AG04450 (cell line): ENCODE measurements around the gene RFT1. TPM values are rescaled to one million over a fixed set of nuclear protein-coding genes. Genes with fewer than 3 reads are reported as not detected.
A peak's percentile ranks its signal among the peaks of the same experiment; 100 is the strongest.

Source experiments
- CTCF ChIA-PET: fragments of 300-600, 350-600 bp; formaldehyde crosslinking; extraction: SDS; loops from one replicate; lab custom pipeline; 2022; ENCODE audit warnings: antibody characterized with exemption, inconsistent platforms; lab: Charles Lee
- POLR2A ChIA-PET: fragments of 350-600 bp; formaldehyde crosslinking; extraction: SDS; loops from one replicate; lab custom pipeline; 2021; ENCODE audit warnings: antibody characterized with exemption, inconsistent platforms; lab: Yijun Ruan, JAX
- DNase-seq: peaks from one replicate; pipeline ENCODE4 v3.0.0-alpha.2; 2011; ENCODE audit warnings: low read depth, low spot score
- H3K27ac ChIP-seq: one replicate; pipeline ENCODE4 v1.5.1; 2012; ENCODE audit warnings: low read depth, low read length, control low read depth
- H3K27me3 ChIP-seq: one replicate; pipeline ENCODE4 v1.6.0; 2012; ENCODE audit warnings: low read length; ENCODE audit not compliant: control insufficient read depth, insufficient read depth
- H3K4me3 ChIP-seq: 2 replicates; pipeline ENCODE4 v1.5.1; 2011; ENCODE audit warnings: mild to moderate bottlenecking, low read depth, low read length, control low read depth
- H3K9me3 ChIP-seq: 2 replicates; pipeline ENCODE4 v1.5.1; 2012; ENCODE audit warnings: low read length; ENCODE audit not compliant: control insufficient read depth, insufficient read depth
- polyA plus RNA-seq: library from polyadenylated mRNA; depleted of rRNA; stranded (reverse); fragments of >200 nt; gene quantifications from 2 replicates; pipeline ENCODE4 v1.2.3, GENCODE V29; 2011
- TF ChIP-seq, protein P1 (sequence below): IDR thresholded peaks from 2 replicates; pipeline ENCODE4 v1.5.1; 2011; ENCODE audit warnings: low read depth, low read length, control low read depth, inconsistent platforms

Gene RFT1
- polyA plus RNA-seq, 1 experiment: 26.4 TPM

DNA sequence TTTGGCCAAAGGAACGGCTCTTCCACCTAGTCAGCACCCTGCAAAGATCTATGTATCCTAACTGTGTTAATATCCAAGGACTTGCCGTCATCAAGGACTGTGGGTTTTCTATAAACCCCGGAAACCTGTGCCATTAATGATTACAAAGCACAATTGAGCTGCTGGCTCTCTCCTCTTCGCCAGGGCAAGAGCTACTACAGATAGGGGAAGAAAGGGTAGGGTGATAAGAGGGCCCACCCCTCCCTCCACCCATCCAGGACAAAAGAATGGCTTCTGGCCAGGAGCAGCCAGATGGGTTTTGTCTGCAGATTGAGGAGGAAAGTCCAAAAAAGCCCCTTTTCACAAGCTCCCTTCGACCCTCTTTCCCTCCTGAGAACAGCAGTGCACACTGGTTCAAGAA lies 9.9 kb downstream of the RFT1 start:
- POLR2A ChIA-PET: no interaction called here
- Histone ChIP-seq H3K27ac (no peak overlapping the region), H3K4me3 (no peak overlapping the region), H3K9me3 (no peaks in the 10 kb centered on the region), H3K27me3 (no peaks in the 10 kb centered on the region)
- CTCF ChIA-PET: interaction anchor here (1.1 to 1.5 kb wide), 2 partner anchors 10 to 76 kb away, joined by 3 to 10 read pairs; no protein-coding TSS in a partner anchor
- TF ChIP-seq, protein P1, sequence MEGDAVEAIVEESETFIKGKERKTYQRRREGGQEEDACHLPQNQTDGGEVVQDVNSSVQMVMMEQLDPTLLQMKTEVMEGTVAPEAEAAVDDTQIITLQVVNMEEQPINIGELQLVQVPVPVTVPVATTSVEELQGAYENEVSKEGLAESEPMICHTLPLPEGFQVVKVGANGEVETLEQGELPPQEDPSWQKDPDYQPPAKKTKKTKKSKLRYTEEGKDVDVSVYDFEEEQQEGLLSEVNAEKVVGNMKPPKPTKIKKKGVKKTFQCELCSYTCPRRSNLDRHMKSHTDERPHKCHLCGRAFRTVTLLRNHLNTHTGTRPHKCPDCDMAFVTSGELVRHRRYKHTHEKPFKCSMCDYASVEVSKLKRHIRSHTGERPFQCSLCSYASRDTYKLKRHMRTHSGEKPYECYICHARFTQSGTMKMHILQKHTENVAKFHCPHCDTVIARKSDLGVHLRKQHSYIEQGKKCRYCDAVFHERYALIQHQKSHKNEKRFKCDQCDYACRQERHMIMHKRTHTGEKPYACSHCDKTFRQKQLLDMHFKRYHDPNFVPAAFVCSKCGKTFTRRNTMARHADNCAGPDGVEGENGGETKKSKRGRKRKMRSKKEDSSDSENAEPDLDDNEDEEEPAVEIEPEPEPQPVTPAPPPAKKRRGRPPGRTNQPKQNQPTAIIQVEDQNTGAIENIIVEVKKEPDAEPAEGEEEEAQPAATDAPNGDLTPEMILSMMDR: no peak
- DNase-seq: no peak

DNA sequence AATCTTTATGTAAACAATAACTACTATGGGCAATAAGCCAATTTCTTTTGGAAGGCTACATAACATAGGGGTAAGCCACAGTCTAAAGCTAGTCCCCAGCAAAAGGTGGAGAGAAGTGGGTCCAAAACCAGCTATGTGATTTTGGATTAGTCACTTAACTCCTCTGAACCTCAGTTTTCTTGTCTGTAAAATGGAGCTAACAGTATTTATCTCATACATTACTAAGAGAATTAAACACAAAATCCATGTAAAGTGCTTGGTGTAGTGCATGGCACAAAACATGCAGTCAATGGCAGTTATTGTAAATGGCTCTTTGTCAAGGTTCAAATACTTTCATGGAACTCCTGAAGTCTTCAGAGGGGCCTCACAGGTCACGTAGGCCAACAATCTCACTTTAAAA lies 13.3 kb downstream of the RFT1 start:
- Histone ChIP-seq H3K27me3 (no peaks in the 10 kb centered on the region), H3K27ac (no peak overlapping the region), H3K9me3 (no peaks in the 10 kb centered on the region), H3K4me3 (no peak overlapping the region)
- DNase-seq: no peak
- CTCF ChIA-PET: interaction anchor here (0.7 to 3.3 kb wide), 3 partner anchors 17 to 538 kb away, joined by 4 to 97 read pairs (median 6); no protein-coding TSS in a partner anchor
- TF ChIP-seq, protein P1: no peak
- POLR2A ChIA-PET: no interaction called here

DNA sequence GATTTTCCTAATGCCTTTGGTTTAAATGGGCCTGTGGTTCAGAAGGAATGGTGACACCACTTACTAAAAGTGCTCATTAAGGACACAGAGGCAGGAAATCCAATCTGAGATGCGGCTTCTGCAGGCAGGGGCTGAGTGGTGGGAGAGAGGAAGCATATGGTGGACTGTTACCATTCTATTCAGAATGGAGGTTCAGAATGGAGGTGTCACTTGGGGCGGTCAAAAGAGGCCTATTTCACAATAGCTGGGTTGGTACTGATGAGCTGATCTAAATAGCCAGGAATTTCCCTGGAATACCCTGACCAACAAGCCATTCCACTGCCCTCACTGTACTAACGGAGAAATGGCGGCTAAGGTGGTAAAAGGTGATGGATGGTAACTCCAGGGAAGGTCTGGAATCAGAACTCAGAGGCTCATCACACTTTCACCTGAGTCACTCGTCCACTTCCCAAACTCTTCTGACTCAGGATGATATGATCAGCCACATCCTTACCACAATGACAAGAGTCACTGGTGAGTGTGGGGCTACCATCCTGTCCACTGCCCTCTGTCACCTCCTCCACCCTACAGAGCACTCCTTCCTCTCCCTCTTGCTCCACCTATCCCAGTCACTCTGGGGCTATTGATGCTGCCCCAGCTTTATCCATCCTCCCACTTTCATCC lies 15.7 kb downstream of the RFT1 start:
- no peak overlapping the region for H3K27ac ChIP-seq
- H3K27me3 ChIP-seq: no peaks in the 10 kb centered on the region
- CTCF ChIA-PET: interaction anchor here (0.6 to 3.3 kb wide), 34 partner anchors 8 to 596 kb away, joined by 3 to 97 read pairs (median 4); partner anchors contain the start of gene RFT1
- H3K9me3 ChIP-seq: no peaks in the 10 kb centered on the region
- no peak for DNase-seq
- H3K4me3 ChIP-seq: no peak overlapping the region
- POLR2A ChIA-PET: interaction anchor here (1.0 to 1.4 kb wide), 2 partner anchors 81 to 84 kb away, joined by 3 read pairs; no protein-coding TSS in a partner anchor
- TF ChIP-seq, protein P1: no peak

DNA sequence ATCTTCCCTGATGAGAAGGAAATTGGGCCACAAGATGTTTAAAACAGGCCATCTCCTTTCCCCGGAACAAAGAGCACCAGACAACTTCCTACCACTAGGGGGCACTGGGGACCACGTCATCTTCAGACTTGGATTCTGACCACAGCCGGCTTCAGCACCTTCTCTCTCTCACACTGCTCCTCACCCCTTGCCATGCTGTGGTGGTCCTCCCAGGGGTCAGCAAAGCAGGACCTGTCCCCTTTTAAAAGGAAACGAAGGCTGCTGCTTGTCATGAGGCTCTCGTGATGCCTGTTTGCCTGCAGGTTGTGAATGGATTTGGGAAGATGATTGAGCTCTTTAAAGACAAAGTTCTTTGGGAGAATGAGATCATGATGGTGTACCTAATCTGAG lies 16.2 kb downstream of the RFT1 start:
- TF ChIP-seq, protein P1: peak; percentile 97
- Histone ChIP-seq H3K9me3 (no peaks in the 10 kb centered on the region), H3K27ac (no peak overlapping the region), H3K4me3 (no peak overlapping the region), H3K27me3 (no peaks in the 10 kb centered on the region)
- ChIA-PET CTCF (interaction anchor here (0.6 to 3.3 kb wide), 34 partner anchors 9 to 596 kb away, joined by 3 to 97 read pairs (median 4); partner anchors contain the start of gene RFT1), POLR2A (interaction anchor here (1.4 kb wide), 1 partner anchor 85 kb away, joined by 3 read pairs; no protein-coding TSS in a partner anchor)
- no peak for DNase-seq
